GM23248 (cell line): ENCODE results near the gene FREY1. TPM values are rescaled to one million over a fixed set of nuclear protein-coding genes. Genes with fewer than 3 reads are reported as not detected.

Source experiments
- DNase-seq: peaks from one replicate; pipeline ENCODE4 v3.0.0-alpha.2; 2015
- H2AFZ ChIP-seq: fragments of 200-600 bp; sonication (generic); 2 replicates; pipeline ENCODE4 v1.6.1; 2016; ENCODE audit warnings: antibody characterized with exemption
- H3F3A ChIP-seq: fragments of 200-600 bp; sonication (generic); 2 replicates; pipeline ENCODE4 v1.6.1; 2016; ENCODE audit warnings: mild to moderate bottlenecking, antibody characterized with exemption, mixed run types; ENCODE audit not compliant: insufficient read depth
- H3K27ac ChIP-seq: fragments of 200-600 bp; sonication (generic); 2 replicates; pipeline ENCODE4 v1.5.1; 2016; ENCODE audit warnings: mild to moderate bottlenecking
- H3K27me3 ChIP-seq: fragments of 200-600 bp; sonication (generic); replicated peaks from 2 replicates; pipeline ENCODE4 v1.6.1; 2016; ENCODE audit warnings: mild to moderate bottlenecking; ENCODE audit not compliant: insufficient read depth
- H3K36me3 ChIP-seq: fragments of 200-600 bp; sonication (generic); 2 replicates; pipeline ENCODE4 v1.6.1; 2016; ENCODE audit warnings: low read depth, mild to moderate bottlenecking
- H3K4me1 ChIP-seq: fragments of 200-600 bp; sonication (generic); 2 replicates; pipeline ENCODE4 v1.6.1; 2016; ENCODE audit warnings: mild to moderate bottlenecking; ENCODE audit not compliant: insufficient read depth
- H3K4me2 ChIP-seq: fragments of 200-600 bp; sonication (generic); one replicate; pipeline ENCODE4 v1.6.1; 2016; ENCODE audit warnings: mild to moderate bottlenecking; ENCODE audit not compliant: unreplicated experiment
- H3K4me3 ChIP-seq: fragments of 200-600 bp; sonication (generic); 2 replicates; pipeline ENCODE4 v1.5.1; 2016; ENCODE audit warnings: mild to moderate bottlenecking
- H3K79me2 ChIP-seq: fragments of 200-600 bp; sonication (generic); 2 replicates; pipeline ENCODE4 v1.6.1; 2016; ENCODE audit warnings: mild to moderate bottlenecking; ENCODE audit not compliant: insufficient read depth
- H3K9ac ChIP-seq: fragments of 200-600 bp; sonication (generic); 2 replicates; pipeline ENCODE4 v1.6.1; 2016; ENCODE audit warnings: mild to moderate bottlenecking
- H3K9me2 ChIP-seq: fragments of 200-600 bp; sonication (generic); 2 replicates; pipeline ENCODE4 v1.6.1; 2016; ENCODE audit warnings: mixed run types, mild to moderate bottlenecking, moderate library complexity; ENCODE audit not compliant: insufficient read depth
- H3K9me3 ChIP-seq: fragments of 200-600 bp; sonication (generic); one replicate; pipeline ENCODE4 v1.6.1; 2017; ENCODE audit warnings: low read depth
- H4K20me1 ChIP-seq: fragments of 200-600 bp; sonication (generic); 2 replicates; pipeline ENCODE4 v1.6.0; 2016; ENCODE audit not compliant: insufficient read depth
- EZH2 ChIP-seq: fragments of 200-600 bp; sonication (generic); IDR thresholded peaks from 2 replicates; pipeline ENCODE4 v1.6.1; 2018; ENCODE audit warnings: antibody characterized with exemption, mild to moderate bottlenecking; ENCODE audit not compliant: insufficient read depth, poor library complexity, severe bottlenecking
- EZH2phosphoT487 ChIP-seq: fragments of 200-600 bp; sonication (generic); IDR thresholded peaks from 2 replicates; pipeline ENCODE4 v1.6.1; 2018; ENCODE audit warnings: antibody characterized with exemption, moderate library complexity, mild to moderate bottlenecking, low read depth; ENCODE audit not compliant: insufficient read depth
- WGBS, 2 experiments: methylation state at CpG; one replicate each; pipeline ENCODE4 v1.1.6; 2015 to 2017; ENCODE audit warnings: low lambda C conversion rate in 2 of 2, low coverage in 1 of 2; ENCODE audit errors: missing lambda C conversion rate in 2 of 2; 5-methylcytosine and 5-hydroxymethylcytosine counted together
- in situ Hi-C: fragments of 300-500 bp; cut with MboI; formaldehyde crosslinking; loops from 2 replicates; pipeline ENCODE4 v1.15.0; 2020
- polyA plus RNA-seq: library from polyadenylated mRNA; unstranded; fragments of >200 nt; fragmentation: Nextera tagmentation; extraction: Ambion mirVana; gene quantifications from 2 replicates; pipeline ENCODE4 v1.2.1, GENCODE V29; 2016
- total RNA-seq: library from RNA; depleted of rRNA; stranded (reverse); fragments of >200 nt; shearing (Covaris generic); gene quantifications from 2 replicates; pipeline ENCODE4 v1.2.3, GENCODE V29; 2014

The FREY1 gene
- total and polyA plus RNA-seq, 2 experiments from 2014 or later, result not detected

GRCh38 chr11:45884596-45885185 lies 22.4 kb downstream of the FREY1 start:
- H3K4me1 ChIP-seq, result peaks cover 8% of the 10 kb centered on the region; the same call in 1 of the 2 replicates
- H2AFZ ChIP-seq, result no peak overlapping the region
- H4K20me1 ChIP-seq, result no peaks in the 10 kb centered on the region
- no peaks in the 10 kb centered on the region for H3K36me3 ChIP-seq
- H3K4me2 ChIP-seq, result no peak overlapping the region
- in situ Hi-C loops, result no loop called here
- H3K27ac ChIP-seq, result no peak overlapping the region
- TF ChIP-seq EZH2phosphoT487, result no peak
- H3K9me3 ChIP-seq, result no peaks in the 10 kb centered on the region
- H3K9me2 ChIP-seq, result no peaks in the 10 kb centered on the region
- H3K79me2 ChIP-seq, result no peaks in the 10 kb centered on the region
- no peak for DNase-seq
- H3K9ac ChIP-seq, result no peak overlapping the region
- no peaks in the 10 kb centered on the region for H3K27me3 ChIP-seq
- 71 to 81% methylated on average over 10 of the region's 10 CpGs for WGBS, 2 experiments
- H3K4me3 ChIP-seq, result no peak overlapping the region
- H3F3A ChIP-seq, result 0 out of 2 replicates have a peak, but pooled peaks cover 4% of the 10 kb centered on the region

GRCh38 chr11:45881708-45882368 lies 25.2 kb downstream of the FREY1 start:
- WGBS, 2 experiments, result 86 to 91% methylated on average over 6 of the region's 6 CpGs

GRCh38 chr11:45880772-45881570 lies 26.1 kb downstream of the FREY1 start:
- in situ Hi-C loops, result no loop called here
- no peaks in the 10 kb centered on the region for H4K20me1 ChIP-seq
- H3K9me2 ChIP-seq, result no peaks in the 10 kb centered on the region
- DNase-seq, result no peak
- H3K4me1 ChIP-seq, result peaks cover 10% of the 10 kb centered on the region; the same call in 1 of the 2 replicates
- no peak for TF ChIP-seq EZH2
- TF ChIP-seq EZH2phosphoT487, result no peak
- no peak overlapping the region for H3K4me2 ChIP-seq
- H3K79me2 ChIP-seq, result no peaks in the 10 kb centered on the region
- no peak overlapping the region for H2AFZ ChIP-seq
- no peak overlapping the region for H3K4me3 ChIP-seq
- no peak overlapping the region for H3K27ac ChIP-seq
- 85% methylated on average over 15 of the region's 15 CpGs for WGBS, 2 experiments
- H3K9me3 ChIP-seq, result no peaks in the 10 kb centered on the region
- no peaks in the 10 kb centered on the region for H3K27me3 ChIP-seq
- no peaks in the 10 kb centered on the region; the same call in 1 of the 2 replicates for H3K36me3 ChIP-seq
- H3K9ac ChIP-seq, result no peak overlapping the region
- H3F3A ChIP-seq, result peaks cover 9% of the 10 kb centered on the region; the same call in 1 of the 2 replicates

More at GRCh38 chr11:45881708-45882368, 25.2 kb downstream of the FREY1 start:
- Histone ChIP-seq H3K9me3 (no peaks in the 10 kb centered on the region), H3F3A (peaks cover 9% of the 10 kb centered on the region; the same call in 1 of the 2 replicates), H3K27me3 (no peaks in the 10 kb centered on the region), H4K20me1 (no peaks in the 10 kb centered on the region), H3K36me3 (no peaks in the 10 kb centered on the region; the same call in 1 of the 2 replicates), H3K27ac (no peak overlapping the region), H3K9me2 (no peaks in the 10 kb centered on the region), H3K9ac (no peak overlapping the region), H3K79me2 (no peaks in the 10 kb centered on the region), H3K4me2 (no peak overlapping the region), H3K4me1 (peaks cover 10% of the 10 kb centered on the region; the same call in 1 of the 2 replicates), H3K4me3 (no peak overlapping the region), H2AFZ (no peak overlapping the region)
- TF ChIP-seq EZH2phosphoT487 (no peak), EZH2 (no peak)
- in situ Hi-C loops, result no loop called here
- DNase-seq, result no peak
